GM18508 (cell line): ENCODE measurements around the gene CYTL1.
"Not testable (repeated sequence)": the region's sequence is repeated elsewhere in the genome, so short reads cannot be mapped to it uniquely, and the experiment has no call there.

Experiments
- ATAC-seq: cut with Tn5 transposase; IDR thresholded peaks from one replicate; pipeline ENCODE4 v1.9.1; 2021; ENCODE audit warnings: moderate number of reproducible peaks; ENCODE audit not compliant: insufficient read depth, unreplicated experiment

Gene CYTL1

DNA sequence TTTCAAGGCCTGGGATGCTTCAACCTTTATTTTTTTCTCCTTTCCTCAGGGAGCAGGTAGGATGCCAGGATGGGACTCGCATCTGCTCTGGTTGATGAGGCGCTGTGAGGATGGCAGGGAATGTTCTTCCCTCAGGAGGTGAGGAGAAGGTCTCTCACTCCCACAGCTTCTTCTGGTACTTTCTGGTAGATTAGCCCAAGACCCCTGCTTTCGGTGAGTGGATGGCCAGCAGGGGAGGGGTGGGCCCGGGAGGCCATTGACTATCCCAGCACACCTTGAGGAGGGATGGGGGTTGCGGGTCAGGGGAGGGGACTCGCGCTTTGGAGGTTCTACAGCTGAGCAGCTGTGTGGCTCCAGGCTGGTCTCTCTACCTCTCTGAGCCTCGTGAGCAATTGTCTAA is 14.8 kb downstream of the CYTL1 start:
- no peak for ATAC-seq

DNA sequence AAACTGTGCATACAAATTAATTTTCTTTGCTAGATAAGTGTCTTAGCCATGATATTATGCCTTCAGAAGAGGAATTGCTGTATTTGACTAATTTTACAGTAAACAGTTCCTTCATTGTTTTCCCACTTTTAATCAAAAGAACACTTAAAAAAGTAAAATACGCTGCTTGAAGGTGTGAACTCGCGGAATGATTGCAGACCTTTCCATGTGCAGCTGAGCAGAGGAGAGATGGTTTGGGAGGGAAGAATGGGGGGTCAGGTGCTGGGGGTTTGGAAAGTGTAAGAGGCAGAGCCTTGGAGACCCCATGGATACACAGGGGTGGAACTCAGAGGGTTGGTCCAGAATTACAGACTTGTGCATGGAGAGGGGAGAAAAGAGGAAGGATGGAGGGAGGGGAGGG is 15.3 kb downstream of the CYTL1 start:
- ATAC-seq, result no peak

DNA sequence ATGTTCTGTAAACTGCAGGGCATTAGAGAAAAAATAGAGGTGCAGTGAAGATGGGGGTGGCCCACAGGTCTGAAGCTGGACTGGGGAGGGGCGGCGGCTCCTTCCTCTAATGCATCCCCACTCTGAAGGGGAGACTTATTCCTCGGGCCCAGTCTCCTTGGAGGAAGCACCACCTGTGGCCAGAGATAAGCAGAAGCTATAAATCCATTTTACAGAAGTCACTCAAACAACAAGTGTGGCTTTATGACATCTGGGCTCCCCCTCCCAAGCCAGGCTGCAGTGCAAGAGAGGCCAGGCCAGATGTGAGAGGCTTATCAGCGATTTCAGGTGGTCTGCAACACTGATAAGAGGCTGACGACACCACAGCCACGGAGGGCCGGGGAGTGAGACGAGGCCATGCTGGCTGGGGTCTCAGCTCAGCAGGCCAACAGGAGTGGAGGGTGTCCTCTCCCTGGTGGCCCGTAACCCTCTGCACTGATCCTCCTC is 15.8 kb downstream of the CYTL1 start:
- no peak for ATAC-seq

DNA sequence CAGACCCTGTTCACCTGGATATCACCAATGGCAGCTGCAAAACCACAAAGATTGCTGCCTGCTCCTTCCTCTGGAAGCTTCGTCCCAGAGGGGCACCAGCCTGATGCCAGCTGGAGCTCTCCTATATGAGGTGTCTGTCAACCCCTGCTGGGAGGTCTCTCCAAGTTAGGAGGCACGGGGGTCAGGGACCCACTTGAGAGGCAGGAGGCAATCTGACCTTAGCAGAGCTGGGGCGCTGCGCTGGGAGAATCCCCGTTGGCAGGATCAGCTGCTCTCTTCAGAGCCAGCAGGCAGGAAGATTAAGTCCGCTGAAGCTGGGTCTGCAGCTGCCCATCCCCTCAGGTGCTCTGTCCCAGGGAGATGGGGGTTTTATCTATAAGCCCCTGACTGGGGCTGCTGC is 17.6 kb downstream of the CYTL1 start:
- not testable (repeated sequence) for ATAC-seq

DNA sequence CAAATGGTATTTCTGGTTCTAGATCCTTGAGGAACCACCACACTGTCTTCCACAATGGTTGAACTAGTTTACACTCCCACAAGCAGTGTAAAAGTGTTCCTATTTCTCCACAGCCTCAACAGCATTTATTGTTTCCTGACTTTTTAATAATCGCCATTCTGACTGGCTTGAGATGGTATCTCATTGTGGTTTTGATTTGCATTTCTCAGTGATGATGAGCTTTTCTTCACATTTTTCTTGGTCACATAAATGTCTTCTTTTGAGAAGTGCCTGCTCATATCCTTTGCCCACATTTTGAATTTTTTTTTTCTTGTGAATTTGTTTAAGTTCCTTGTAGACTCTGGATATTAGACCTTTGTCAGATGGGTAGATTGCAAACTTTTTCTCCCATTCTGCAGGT is 22.3 kb downstream of the CYTL1 start:
- ATAC-seq, result not testable (repeated sequence)

DNA sequence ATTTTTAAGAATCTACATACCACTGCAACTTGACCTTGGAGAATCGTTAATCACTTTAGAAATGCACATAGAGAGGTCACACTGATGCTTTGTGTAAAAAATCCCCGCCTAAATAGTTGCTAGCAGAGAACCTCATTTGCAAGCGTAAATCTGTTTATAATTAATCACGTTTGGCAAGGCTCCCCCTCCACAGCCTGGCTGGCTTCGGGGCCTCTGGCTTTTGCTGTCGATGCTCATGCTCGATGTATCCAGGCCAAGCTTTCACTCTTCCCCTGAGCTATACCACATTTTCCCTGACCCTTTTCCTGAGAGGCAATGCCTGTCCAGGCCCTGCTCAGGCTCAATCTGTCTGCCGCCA is 23.4 kb downstream of the CYTL1 start:
- no peak for ATAC-seq

DNA sequence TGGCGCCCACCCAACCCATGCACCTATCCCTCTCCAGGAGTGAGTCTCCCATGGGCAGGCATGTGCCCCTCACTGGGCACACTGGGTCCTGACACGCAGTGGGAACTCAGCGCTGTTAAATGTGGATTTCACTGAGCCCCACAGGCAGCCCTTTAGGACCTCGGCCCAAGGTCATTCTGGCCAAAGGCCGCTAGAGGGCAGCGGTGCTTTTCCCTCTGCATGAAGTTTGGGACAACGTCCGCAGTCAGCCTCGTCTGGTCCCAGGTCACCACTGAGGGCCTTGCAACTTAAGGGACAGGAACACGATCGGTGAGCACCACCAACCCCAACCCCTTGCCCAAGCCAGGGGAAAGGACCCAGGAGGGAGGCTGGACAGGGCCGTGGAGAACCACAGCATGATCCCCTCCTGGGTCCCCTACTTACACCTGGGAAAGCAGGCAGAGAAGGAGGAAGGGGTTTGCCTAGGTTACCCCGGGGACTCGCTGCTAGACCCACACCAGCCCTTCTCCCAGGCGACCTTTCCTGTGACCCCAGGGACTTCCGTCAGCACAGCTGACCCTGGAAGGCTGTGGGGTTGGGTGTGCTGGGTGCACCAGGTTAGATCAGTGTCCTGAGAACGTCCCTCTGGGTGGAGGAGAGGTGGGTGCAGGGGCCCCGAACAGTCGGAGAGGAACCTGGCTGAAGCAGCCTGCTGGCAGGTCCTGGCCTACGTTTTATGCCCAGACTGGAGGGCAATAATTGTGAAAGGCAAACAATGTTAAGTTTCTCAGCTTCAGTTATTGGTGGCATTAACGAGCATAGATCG is 24.0 kb downstream of the CYTL1 start:
- no peak for ATAC-seq

DNA sequence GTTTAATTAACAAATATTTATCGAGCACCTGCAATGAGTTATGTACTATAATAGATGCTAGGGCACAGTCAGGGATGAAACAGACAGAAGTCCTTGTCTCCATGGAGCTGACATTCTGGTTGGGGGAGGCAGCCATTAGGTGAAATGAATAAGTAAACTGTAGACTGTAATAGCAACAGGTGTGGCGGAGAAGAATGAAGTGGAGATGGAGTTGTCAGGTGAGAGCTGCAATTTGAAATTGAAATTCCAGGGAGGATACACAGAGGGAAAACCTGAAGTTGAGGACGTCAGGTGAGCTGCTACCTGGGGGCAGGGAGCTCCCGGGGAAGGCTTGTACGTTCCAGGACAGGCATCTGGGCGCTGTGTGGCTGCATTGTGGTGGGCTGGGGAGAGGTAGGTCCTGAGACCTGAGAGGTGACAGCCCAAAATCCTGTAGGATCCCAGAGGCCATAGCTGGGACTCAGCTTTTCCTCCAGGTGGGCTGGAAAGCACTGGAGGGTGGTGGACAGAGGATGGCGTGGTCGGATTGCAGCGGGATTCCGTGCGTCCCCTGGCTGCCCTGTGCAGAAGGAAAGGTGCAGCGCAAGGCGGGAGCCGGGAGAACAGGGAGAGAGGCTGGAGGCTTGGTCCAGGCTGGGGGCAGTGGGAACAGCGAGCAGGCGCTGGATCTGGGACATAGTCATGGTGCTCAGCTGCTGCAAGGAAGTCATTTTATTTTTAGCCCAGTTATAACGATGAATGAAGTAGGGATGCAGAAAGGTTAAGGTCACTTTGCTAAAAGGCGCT is 24.8 kb downstream of the CYTL1 start:
- ATAC-seq, result no peak

DNA sequence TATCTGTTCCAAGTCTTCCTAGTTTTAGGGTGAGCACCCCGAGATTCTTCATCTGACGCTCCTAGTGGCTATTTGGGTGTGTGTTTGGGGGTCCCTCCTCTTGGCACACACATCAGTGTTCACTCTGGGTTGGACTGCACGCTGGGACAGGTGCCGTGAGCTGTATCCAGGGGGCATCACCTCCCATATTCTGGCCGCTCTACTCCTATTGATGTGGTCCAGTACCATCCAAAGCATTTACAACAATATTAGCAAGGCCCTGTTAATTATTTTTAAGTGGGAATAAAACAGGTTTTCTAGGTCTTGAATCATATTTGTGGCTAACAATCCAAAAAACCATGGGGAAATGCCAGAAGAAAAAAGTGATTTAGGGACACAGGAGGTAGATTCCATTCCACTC is 26.4 kb downstream of the CYTL1 start:
- no peak for ATAC-seq

DNA sequence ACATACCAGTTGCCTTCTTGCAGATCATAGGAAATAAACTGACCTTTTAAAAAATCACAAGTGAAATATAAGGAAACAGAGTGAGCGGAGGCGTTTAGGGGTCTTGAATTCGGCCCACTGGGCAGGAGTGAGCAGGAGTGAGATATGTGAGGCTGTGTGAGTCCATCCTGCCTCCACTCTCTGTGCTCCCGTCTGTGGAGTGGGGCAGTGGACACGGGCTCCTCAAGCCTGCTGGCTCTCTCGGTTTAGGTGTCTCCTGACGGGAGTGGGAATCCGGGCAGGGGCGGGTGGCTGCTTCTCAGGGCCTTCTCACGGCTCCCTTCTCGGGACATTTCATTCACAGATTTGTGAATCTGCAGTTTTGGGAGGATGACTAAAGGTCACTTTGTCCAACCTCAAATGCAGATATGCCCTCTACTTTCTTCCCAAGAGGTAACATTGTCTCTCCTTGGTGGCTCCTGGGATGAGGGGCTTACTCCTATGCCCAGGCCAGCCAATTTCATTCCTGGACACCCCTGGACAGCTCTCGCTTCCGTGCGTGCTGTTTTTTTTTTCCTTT is 27.6 kb downstream of the CYTL1 start:
- no peak for ATAC-seq

DNA sequence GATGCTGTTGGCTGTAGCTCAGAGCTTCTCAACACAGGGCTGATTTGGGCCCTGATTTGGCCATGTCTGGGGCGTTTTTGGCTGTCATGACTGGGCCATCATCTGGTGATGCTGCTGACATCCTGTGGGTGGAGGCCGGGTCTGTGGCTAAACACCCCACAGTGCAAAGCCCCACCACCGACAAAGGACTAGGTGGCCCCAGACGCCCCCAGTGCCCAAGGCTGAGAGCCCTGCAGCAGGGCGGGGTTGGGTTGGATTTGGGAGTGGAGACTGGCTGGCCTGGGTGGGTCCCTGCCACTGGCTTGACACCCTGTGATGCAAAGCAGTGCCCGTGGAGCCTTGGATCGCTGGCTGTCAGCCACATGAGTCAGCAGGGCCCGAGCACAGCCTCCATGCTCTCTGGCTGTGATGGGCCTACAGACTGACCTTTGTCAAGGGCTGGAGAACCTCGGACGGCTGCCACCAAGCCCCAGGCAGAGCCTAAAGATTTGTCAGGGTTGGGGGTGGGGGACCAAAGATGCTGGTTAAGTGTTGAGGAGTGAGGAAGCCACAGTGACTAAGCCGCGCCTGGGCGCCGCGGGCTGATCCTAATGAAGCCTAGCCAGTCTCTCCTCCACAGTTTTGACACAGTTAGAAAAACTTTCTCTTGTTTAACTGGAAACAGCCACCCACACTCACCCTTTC is 28.3 kb downstream of the CYTL1 start:
- no peak for ATAC-seq

DNA sequence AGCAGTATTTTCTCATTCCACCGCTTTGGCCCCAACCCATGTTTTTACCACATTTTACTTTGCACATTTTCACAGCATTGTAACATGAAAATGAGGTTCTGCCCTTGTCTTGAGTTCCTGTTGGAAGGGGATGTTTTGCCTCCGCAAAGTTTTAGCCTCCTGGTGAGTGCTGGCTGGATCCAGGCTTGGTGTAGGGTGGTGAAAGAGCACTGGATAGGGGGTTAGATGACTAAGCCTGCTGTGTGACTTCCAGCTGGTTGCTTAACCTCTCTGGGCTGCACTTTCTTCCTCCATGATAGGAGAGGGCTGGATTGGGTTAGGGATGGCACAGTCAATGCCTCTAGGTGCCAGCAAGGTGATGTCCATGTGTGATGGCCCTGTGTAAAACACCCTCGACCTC is 28.9 kb downstream of the CYTL1 start:
- no peak for ATAC-seq

DNA sequence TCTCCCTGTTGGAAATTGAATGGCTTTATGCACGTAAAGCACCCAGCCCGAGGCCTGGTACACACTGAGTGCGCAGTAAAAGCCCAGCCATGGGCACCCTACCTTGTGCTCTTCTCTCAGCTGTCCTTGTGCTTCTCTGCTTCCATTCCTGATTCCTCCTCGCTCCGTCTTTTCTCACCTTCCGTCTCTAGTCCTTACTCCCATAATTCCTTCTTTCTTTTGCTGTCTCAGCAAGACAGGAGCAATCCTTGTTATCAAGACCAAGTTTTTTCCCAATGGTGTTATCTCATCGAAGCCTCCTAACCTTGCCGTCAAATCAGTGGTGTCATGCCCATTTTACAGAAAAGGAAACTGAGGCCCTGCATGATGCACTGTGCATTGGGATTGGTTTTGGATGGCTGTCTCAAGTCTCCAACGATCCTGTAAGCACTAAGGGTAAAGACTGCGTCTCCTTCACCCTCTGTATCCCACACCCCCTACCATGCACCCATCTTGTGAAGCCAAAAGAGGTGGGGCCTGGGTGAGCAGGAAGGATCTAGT is 30.1 kb downstream of the CYTL1 start:
- ATAC-seq, result no peak

DNA sequence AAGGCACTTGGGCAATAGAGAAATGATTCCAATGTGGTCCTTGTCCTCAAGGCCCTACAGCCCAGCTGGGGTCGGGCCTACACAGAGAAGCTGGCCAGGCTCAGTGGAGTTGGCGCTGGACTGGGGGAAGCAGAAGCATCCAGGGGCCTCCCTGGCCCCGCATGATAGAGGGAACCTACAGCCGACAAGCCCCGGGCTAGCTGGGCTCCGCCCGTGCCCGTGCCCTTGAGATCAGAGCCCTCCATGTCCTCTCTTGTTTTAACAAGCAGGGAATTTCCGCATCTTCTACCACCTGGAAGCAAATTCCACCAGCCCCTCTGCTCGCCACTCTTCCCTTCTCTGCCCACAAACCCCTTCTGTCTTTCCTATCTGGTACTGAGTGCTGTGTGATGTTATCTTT is 31.6 kb downstream of the CYTL1 start:
- no peak for ATAC-seq

DNA sequence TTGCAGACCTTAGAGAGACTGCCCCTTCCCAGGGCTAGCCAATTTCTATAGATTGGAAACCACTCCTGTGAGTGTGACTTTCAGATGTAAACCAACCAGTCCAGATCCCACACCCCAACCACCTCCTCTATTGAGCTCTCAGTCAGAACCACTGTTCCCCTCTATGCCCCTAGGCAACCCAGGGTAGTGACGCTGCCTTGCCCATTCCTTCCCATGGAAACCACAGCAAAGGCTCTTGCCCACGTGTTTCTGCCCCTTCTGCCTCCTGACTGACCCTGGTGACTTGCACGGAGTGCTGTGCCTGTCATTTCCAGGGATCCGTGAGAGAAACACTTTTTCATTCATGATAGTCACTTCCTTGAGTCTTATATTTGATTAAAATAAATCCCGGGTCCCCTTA is 32.4 kb downstream of the CYTL1 start:
- ATAC-seq, result no peak

DNA sequence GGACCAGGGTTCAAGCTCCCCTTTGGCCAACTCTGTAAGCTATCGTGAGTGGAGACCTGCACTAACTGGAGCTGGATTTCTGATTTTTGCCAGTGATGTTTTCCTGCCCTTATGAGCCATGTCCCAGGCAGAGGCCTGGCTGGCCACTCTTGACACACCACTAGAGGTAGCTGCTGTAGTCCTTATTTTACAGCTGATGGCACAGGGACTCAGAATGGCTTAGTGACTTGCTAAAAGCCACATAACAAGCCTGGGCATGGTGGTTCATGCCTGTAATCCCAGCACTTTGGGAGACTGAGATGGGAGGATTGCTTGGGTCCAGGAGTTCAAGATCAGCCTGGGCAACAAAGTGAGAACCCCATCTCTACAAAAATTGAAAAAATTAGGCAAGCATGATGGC is 33.4 kb downstream of the CYTL1 start:
- ATAC-seq, result no peak

DNA sequence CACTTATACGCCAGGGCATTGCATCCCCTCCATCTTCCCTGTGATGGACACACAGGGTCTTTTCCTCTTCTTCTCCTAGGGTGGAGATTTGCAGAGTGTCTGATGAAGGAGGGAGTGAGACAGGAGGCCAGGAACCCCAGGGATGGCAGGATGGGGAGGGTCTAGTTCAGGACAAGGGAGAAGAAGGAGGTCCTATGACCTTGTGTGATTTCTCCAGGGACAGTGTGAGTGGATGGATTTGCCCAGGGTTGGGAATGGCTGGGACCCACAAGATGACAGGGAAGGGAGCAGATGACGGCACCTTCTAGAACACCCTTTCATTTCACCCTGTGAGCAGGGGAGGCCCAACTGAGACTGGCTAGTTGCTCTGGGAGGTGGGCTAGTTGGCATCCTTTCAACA is 34.2 kb downstream of the CYTL1 start:
- no peak for ATAC-seq

DNA sequence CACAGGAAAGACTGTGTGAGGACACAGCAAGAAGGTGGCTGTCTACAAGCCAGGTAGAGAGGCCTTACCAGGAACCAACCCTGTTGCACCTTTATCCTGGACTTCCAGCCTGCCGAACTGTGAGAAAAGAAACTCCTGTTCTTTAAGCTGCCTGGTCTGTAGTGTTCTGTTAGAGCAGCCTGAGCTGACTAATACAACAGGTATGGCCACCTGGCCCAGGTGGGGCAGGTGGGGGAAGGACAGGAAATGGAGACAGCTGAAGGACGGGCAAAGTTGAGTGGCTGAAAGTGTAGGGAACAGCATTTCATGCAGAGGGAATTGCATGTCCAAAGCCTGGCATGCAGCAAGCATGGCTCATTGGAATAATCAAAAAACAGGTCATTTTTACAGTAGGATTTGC is 35.1 kb downstream of the CYTL1 start:
- ATAC-seq, result no peak

DNA sequence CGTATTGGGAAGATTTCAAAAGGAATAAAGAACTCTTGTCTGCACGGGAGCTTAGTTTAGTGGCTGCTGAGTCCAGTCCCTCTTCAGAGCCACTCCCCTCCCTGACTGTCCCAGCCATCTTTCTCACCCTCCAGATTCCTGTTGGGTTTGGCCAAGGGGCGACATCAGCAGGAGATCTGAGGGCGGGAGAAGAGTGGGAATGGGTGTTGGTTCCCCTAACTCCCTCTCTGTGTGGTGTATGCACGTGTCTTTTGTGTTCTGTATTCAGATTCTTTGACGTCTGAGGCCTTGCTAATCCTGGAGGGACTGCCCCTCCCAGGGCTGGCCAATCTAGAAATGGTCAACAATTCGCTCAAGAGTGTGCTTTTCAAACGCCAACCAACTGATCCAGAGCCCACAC is 37.4 kb downstream of the CYTL1 start:
- no peak for ATAC-seq

DNA sequence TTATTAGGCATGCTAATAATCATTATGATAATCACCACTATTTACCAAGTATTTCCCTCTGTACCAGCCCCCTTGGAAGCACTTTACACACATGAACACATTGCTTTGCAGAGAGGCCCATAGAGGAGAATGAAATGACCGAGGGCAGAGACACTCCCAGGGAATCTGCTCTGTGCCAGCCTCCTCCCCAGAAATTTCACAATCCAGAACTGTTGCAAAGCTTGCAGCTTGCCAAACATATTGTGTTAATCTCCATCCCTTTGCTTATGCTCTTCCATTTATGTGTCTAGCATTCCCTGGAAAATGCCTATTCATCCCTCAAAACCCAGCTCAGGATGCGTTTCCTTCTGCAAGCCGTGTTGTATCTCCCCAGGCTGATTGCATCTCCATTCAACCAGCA is 37.8 kb downstream of the CYTL1 start:
- ATAC-seq, result no peak
